NCI-H345 (cell line): ENCODE measurements around the gene CRIP1.
A peak's percentile ranks its signal among the peaks of the same experiment; 100 is the strongest.

Source experiments
- DNase-seq: peaks from one replicate; lab custom pipeline; 2025; lab: John Stamatoyannopoulos, UW

Gene CRIP1

DNA sequence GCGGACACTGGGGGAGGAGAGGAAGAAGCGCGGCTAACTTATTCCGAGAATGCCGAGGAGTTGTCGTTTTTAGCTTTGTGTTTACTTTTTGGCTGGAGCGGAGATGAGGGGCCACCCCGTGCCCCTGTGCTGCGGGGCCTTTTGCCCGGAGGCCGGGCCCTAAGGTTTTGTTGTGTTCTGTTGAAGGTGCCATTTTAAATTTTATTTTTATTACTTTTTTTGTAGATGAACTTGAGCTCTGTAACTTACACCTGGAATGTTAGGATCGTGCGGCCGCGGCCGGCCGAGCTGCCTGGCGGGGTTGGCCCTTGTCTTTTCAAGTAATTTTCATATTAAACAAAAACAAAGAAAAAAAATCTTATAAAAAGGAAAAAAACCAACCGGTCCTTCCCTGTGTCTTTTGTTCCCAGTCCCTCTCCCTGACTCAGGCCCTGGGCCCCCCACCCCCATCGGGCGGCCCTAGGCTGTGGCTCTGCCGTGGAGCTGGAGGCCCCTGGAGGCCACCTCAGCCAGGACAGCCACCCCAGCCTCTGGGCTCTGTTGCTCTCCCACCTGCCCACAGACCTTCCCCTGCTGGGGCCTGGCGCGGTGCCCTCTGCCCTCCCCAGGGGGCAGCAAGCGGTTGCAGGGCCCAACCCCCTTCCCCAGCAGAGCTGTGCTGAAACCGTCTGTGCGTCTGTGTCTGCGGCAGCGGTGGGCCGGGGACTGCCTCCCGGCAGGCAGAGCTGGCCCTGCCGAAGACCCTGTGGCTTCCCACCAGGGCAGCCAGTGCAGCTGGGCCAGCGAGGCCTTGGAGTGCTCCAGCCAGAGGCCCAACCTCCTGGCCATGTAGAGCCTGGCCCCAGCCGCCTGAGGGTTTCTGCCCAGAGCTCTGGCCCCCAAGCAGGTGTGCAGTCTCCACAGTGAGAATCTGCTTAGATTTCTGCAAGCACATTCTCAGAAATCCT is 16.1 kb upstream of the CRIP1 start:
- DNase-seq: peak; percentile 87

GRCh38 chr14:105471297-105471821 is 15.3 kb upstream of the CRIP1 start:
- no peak for DNase-seq

DNA sequence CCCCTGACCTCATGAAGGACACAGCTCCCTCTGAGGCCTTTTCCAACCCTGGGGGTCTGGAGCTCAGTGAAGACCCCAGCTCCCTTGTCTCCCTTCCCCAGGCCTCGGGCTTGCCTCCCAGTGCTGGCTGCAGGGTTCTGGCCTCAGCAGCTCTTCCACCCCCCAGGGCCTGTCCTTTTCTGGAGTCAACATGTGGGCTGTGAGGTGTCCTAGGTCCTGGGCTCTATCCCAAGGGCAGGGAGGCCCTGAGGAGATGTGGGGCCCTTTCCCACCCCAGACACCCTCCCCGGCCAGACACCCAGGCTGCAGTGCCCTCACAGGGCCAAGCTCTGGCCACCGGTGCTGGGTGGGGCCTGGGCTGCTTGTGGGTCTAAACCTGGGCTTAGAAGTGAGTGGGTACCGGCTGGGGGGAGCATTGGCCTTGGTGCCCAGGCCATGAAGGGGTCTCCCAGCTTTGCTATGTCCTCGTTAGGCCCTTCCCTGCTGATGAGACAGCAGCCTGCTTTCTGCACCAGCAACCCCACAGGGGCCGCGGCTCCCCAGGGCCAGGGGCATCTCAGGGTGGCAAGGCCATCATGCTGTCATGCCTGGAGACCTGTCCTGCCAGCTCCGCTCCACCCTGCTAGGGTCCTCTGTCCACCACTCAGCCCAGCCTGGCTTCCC is 14.7 kb upstream of the CRIP1 start:
- no peak for DNase-seq

DNA sequence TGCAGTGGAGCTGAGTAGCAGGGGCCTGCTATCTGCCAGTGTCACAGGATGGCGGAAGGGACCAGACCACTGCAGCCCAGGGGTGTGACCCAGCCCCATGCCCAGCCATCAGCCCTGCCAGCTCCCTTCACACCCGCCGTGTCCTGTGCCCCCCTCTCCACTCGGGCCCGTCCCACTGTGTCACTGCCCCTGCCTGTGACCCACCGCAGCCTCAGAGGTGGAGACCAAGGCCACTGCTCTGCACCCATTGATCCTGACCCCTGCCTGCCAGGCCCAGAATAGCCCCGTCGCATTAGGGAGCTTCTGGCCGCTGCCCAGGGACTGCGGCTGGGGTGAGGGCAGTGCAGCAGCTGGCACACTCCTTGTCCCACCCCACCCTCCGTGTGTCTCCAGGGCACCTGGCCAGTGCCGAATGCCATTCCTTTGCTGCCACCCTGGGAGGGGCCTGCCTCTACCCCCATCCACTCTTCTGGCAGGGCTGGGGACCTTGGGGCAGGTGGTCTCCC is 14.1 kb upstream of the CRIP1 start:
- no peak for DNase-seq

DNA sequence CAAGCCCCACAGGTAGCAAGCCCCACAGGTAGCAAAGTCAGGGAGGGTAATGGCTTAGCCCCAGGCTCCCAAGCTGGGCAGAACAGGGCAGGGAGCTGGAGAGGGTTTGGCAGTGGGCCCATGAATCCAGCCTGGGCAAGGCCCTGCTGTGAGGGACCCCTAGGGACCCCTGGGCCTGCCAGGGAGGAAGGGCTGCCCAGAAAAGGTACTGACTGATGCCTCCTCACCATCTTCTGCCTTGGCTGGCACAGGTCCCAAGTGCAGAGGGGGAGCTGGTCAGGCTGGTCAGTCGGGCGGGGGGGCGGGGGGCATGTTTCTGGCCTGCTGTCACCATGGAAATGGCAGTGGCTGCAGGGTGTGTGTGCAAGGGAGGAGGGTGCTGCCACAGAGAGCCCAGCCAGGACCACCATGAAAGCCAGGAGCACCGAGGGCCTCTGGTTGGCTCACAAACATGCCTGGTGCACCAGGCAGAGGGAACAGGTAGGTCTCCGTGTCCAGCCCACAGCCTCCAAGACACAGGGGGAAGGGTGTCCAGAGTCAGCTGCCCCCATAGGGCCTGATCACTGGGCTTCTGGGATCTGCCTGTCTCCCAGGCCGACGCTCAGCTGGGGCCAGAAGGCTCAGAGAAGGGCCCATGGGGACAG is 13.5 kb upstream of the CRIP1 start:
- DNase-seq: peak; percentile 56

DNA sequence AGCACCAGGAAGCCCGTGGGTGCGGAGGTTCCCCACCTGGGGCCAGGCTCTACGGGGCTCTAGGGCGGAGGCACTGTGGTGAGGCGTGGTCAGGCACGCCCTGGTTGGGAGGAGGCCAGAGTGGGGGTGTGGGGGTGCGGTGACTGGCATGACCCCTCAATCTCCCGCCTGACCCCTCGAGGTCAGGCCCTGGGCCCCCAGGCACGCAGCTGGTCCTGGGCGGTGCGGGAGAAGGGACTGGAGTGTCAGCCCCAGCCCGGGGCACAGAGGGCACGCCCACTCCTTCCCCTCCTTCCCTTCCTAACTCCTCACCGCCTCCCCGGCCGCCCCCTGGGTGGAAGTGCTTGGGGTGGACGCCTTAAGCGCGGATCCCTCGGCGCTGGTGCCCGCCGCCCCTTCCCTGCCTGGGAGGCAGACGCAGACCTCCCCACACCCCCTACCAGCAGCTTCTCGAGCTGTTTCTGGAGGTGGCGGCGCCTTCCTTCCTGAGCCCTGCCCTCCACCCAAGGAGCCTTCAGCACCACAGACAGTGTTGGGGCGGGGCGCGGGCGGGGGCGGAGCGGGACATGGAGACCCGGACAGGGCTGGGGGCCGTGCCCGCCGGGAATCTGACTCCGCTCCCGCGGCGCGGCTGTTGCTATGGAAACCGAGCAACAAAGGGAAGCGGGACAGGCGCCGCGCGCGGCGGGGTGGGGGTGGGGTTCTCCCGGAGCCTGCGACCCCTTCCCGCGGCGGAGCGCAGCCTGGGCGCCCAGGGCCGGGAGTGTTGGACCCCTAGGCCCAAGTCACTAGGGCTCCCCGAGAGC is 12.8 kb upstream of the CRIP1 start:
- DNase-seq: peak; percentile 93

- peak; percentile 80 for DNase-seq
Measured at GRCh38 chr14:105474483-105475268, 12.0 kb upstream of the CRIP1 start, which contains the start of gene CRIP2. Gene CRIP2 (plus strand): TSS chr14:105474821. CDS start chr14:105474863, 42 bp downstream.

GRCh38 chr14:105475269-105476096 is 11.2 kb upstream of the CRIP1 start:
- DNase-seq: peak; percentile 21

DNA sequence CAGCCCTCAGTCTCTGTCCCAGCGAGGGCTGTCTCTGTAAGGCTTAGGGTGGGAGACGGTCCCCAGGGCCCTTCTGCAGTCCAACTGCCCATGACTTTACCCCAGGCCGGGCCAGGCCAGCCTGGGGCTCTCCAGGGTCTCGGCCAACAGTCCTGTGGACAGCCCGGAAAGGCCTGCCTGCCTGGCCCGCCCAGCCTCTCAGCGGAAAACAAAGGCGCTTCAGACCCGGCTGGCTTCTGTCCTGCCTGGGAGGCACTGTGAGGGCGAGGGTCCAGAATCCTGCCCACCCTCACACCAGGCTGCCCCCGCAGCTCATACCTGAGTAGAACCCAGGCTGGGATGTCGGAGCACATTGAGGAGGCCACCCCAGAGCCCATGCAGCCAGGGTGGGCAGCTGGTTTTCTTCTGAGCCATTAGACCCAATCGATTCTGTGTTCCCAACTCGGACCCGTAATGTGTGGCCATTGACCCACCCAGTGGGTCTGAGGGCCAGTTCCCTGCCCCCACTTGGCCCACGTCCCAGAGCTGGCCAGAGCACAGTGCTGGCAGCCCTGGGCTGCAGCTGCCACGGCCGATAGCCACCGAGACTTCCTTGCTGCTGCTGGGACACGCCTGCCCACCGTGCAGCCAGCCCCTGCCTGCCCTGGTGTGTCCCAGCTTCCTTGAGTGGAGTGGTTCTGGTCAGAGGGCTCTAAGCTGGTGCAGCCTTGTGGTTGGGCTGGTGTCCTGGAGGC is 10.4 kb upstream of the CRIP1 start:
- no peak for DNase-seq

GRCh38 chr14:105476831-105477659 is 9.6 kb upstream of the CRIP1 start:
- no peak for DNase-seq

- peak; percentile 31 for DNase-seq
Measured at GRCh38 chr14:105477660-105478397, 8.9 kb upstream of the CRIP1 start.

- DNase-seq: no peak
Measured at GRCh38 chr14:105478398-105479251, 8.1 kb upstream of the CRIP1 start.

DNA sequence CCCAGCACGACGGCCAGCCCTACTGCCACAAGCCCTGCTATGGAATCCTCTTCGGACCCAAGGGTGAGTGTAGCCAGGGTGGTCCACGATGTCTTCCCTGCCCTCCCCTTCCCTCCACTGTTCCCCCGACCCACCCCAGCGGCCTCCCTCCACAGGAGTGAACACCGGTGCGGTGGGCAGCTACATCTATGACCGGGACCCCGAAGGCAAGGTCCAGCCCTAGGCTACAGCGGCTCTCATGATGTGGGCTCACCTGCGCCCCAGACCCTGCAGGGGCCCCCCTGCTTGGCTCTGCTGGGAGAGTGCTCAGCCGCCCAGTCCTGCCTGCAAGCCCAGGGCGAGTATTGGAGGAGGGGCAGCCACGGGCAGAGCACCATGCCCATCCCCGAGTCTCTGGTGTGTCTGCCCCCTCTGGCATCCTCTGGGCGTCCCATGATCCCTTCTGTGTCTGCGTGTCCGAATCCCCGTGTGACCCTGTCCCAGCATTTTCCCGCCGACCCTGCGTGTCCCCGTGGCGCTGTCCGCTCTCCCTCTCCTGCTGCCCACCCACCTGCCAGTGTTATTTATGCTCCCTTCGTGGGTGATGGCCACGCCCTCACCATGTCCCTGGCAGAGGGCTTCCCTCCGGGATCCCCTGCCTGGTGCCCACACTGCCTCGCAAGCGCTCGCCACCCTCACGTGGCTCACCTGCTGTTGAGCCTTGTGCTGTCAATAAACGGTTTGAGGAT is 7.1 kb upstream of the CRIP1 start:
- peak; percentile 17 for DNase-seq

DNA sequence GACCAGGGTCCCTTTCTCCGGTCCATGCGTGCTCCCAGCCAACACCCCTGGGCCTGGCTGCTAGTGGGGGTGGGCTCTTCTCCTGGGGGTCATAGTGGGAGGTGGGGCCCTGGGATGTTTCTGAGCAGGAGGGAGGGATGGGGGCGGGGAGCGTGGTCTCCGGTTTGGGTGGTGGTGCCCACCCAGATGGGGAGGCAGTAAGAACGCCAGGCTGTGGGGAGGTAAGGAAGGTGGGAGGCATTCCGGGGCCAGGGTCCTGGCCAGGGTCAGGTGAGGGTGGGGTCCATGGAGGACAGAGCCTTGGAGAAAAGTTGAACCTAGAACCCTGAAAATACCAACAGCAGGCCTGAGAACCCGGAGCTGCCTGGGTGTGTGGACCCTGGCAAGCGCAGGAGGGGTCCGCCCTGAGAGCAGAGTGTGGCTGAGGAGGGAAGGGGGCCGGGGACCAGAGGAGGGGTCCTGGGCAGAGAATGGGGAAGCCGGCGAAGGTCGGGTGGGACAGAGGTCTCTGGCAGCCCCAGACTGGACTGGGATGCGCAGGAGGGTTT is 6.4 kb upstream of the CRIP1 start:
- DNase-seq: no peak
